Endometrial microvascular endothelial cells (primary cell): ENCODE measurements around the gene CSH1. TPM values are rescaled to one million over a fixed set of nuclear protein-coding genes. Genes with fewer than 3 reads are reported as not detected.
"Not testable (repeated sequence)": the region's sequence is repeated elsewhere in the genome, so short reads cannot be mapped to it uniquely, and the experiment has no call there.

Source experiments
- in situ Hi-C: cut with HindIII; loops from 2 replicates; pipeline ENCODE4 v1.10.0; 2017; ENCODE audit warnings: low sequenced_read_pairs, low pct_unique_long_range_greater_than_20kb; ENCODE audit errors: inconsistent ontology term
- total RNA-seq: library from RNA; depleted of rRNA; stranded (reverse); fragments of >200 nt; gene quantifications from one replicate; pipeline ENCODE4 v1.2.3, GENCODE V29; 2015; ENCODE audit errors: inconsistent ontology term

The CSH1 gene
- total RNA-seq, 1 donor from 2014 or later: not detected

DNA sequence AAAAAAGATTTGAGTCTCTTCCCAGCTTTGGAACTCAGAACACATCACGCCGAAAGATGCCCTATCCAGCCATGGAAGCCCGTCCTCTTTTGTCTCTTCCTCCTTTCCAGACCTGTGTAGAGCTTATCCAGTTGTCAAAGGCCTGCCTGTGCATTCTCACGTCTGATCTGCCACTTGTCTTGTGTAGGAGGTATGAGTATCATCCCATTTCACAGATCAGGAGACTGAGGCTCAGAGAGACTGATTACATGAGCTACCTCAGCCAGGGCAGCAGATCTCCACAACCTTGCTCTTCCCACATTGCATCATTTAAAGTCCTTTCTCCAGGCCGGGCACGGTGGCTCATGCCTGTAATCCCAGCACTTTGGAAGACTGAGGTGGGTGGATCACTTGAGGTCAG lies 21.7 kb downstream of the CSH1 start:
- in situ Hi-C loops: not testable (repeated sequence)

DNA sequence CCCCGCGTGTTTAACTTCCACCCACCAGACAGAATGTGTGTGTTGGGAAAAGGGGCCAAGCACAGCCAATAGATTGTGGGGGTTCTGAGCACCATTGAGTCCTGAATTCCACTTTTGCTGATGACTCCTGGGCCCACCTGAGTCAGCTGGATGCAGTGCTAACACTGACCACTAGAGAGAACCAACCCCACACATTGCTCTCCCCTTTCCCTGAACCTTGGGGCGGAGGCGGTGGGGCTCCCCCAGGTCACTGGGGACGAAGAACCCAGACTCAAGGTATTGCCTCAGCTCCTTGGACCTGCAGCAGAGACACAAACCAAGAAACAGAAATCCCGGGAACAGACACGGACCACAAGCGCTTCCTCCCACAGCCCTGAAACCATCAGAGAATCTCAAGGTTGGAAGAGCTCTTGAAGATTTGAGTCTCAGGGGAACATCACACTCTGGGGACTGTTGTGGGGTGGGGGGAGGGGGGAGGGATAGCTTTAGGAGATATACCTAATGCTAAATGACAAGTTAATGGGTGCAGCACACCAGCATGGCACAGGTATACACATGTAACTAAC lies 22.2 kb downstream of the CSH1 start:
- in situ Hi-C loops: not testable (repeated sequence)

DNA sequence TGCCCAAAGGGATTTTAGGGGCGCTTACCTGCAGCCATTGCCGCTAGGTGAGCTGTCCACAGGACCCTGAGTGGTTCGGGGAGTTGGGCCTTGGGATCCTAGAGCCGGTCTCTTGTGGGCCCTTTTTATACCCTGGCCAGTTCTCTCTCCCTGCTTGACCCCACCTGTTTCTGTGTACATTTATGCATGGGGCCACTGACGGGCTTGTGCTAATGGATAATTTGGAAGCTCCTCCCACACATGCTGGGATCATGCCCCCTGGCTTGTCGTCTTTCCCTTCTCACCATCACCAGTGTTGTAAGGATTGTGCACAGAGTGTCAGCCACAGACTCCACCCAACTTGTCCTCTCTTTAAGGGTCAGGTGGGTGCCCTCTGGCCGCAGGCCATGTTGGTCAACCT lies 22.8 kb downstream of the CSH1 start, which contains the start of gene CSH2:
TSS of gene CSH2 (minus strand) at position 101 of the 400 bp plus-strand sequence. CDS start at position 38, 63 bp downstream.
- in situ Hi-C loops: not testable (repeated sequence)

- in situ Hi-C loops: not testable (repeated sequence)
Observed at GRCh38 chr17:63871646-63872365, 24.6 kb downstream of the CSH1 start.

DNA sequence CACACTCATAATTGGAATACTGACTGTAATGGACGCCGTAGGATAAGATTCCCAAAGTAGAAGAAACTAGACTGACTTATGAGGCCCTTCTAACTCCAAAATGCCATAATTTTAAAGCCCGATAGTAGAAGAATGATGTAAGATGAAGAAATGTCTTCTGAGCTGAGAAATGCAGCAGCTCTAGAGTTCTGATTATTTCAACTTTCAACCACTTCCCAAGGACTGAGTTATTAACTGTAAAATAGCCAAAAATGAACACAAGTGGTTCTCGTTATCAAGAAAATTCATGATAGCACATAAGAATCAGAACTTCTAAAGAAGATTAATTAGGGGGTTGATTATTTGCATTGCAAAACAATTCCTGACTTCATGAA lies 26.1 kb downstream of the CSH1 start:
- in situ Hi-C loops: not testable (repeated sequence)

DNA sequence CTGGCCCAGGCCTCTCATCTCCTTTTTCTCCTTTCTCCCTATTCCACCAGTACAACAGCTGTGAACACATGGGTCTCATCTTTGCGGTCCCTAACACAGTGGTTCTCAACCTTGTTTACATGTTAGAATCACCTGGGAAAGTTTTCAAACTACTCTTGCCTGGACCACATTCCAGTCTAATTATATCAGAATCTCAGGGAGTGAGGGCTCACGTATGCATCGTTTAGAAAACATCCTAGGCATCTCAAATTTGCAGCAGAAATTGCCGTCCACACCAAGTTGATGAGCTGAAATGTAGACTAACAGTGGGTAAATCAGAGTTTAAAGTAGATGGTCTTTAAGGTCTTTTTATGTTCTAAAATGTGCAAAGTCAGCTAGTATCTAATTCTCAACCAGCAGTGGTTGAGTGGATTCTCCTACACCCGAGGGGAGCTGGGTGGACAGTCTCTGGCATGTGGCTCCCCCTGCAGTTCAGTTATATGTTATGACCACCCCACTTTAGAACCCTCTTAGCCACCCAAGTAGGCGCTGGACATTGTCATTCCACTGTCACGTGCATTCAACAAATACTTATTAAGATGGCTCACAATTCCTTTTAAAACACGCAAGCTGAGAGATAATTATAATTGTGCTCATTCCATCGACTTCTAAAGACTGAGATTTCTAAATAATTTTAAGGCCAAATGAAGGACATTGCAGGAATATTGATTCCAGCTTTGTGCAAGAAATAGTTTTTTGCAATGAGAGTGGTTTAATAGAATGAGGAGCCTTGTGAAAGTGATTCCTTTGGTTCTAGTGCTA lies 26.7 kb downstream of the CSH1 start:
- in situ Hi-C loops: not testable (repeated sequence)

- in situ Hi-C loops: not testable (repeated sequence)
Observed at GRCh38 chr17:63866625-63867024, 29.7 kb downstream of the CSH1 start.

GRCh38 chr17:63859257-63859656 lies 37.1 kb downstream of the CSH1 start:
- in situ Hi-C loops: no loop called here

DNA sequence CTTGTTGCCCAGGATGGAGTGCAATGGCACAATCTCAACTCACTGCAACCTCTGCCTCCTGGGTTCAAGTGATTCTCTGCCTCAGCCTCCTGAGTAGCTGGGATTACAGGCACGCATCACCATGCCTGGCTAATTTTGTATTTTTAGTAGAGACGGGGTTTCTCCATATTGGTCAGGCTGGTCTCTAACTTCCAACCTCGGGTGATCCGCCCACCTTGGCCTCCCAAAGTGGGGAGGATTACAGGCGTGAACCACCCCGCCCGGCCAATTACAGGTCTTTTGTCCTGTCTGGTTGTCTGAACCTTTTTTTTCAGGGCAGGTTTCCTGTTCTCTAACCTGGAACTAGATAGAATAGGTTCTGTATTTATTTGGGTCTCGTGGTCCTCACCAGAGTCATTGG lies 39.9 kb downstream of the CSH1 start:
- in situ Hi-C loops: not testable (repeated sequence)

DNA sequence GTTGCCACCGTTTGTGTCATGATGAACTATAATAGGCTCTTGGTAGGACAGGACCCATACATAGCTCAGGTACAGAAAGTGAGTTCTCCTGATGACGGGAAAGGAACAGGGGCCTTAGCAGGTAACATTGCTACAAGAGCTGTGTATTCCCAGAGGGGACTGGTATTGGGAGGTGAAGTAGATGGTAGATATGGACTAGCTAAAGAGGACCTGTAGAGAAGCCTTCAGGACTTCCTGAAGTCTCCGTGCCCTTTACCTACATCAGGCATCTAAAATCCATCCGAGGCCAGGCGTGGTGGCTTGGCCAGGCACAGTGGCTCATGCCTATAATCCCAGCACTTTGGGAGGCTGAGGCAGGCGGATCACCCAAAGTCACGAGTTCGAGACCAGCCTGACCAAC lies 41.2 kb downstream of the CSH1 start:
- in situ Hi-C loops: no loop called here

DNA sequence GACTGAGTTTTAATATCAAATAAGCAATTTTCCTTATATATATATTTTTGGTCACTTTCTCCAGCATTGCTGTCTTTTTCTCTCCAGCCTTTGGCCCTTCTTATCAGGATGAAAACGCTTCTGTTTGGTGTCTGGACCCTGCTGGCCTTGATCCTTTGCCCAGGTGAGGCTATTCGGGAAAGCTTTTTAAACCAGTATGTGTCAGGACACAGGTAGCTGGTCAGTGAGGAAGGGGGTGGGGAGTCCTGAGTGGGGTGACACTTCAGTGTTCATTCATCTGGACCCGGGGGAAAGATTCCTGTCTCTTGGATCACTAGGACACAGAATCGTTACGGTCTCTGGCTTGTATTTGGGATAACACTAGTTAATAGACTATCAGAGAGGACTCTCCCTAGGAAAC lies 41.7 kb downstream of the CSH1 start:
- in situ Hi-C loops: no loop called here

- in situ Hi-C loops: no loop called here
Observed at GRCh38 chr17:63853260-63853659, 43.1 kb downstream of the CSH1 start.

- in situ Hi-C loops: no loop called here
Observed at GRCh38 chr17:63850401-63850800, 46.0 kb downstream of the CSH1 start.

GRCh38 chr17:63848834-63849689 lies 47.3 kb downstream of the CSH1 start:
- in situ Hi-C loops: no loop called here

DNA sequence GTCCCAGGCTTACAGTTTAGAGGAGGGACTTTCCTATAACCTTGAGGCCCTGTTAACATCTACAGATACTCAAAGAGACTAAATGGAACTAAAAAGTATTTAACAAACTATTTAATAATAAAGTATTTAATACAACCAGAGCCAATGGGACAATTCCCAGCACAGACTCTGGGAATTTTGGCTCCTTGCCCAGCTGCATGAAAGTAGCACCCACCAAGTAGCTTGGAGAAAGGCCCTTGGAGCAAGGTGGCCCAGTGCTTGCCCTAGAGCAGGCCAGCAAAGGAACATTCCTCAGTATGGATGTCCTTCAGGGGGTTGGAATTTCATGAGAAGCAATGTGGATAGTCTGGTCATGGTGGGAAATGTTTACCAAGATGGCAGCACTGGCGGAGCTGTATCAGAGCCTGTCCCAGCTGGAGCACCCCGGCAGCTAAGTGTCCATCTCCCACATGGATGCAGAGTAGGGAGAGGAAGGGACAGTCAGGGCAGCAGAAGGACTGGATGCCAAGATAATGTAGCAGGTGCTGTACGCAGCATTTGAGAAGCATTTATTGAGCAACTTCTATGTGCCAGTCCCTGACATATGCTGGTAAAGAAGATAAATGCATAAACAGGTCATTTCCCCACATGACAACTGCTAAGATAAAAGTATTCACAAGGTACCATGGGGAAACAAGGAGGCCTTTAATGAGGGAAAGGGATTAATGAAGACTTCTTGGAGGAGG lies 48.7 kb downstream of the CSH1 start:
- in situ Hi-C loops: no loop called here

DNA sequence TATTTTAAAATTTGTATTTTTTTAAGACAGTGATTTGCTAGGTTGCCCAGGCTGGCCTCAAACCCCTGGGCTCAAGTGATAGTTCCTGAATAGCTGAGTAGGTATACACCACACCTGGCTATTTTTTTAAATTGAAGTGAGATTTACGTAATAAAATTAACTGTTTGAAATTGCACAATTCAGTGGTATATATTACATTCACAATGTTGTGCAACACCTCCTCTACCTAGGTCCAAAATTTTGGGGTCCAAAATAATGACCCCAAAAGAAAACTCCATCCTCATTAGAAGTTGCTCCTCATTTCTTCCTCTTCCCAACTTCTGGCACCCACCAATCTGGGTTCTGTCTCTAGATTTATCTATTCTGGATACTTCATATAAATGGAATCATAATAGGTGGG lies 50.9 kb downstream of the CSH1 start:
- in situ Hi-C loops: no loop called here
